Stimulated activated naive CD4-positive, alpha-beta T cell treated with Interleukin-2 at 50 U/mL for 16 hours (primary cell): ENCODE measurements around the gene IL32.

Experiments
- DNase-seq: peaks from one replicate; lab custom pipeline; 2025; lab: John Stamatoyannopoulos, UW

IL32 gene

GRCh38 chr16:3065069-3065741, at the start of gene IL32:
Gene IL32 (plus strand): TSS chr16:3065640. CDS start chr16:3065812, 172 bp downstream.
- peak; percentile 73 for DNase-seq

- no peak for DNase-seq
Observed at GRCh38 chr16:3015865-3016521, 49.4 kb upstream of the IL32 start.

- no peak for DNase-seq
Observed at GRCh38 chr16:3017344-3017743, 48.1 kb upstream of the IL32 start.

GRCh38 chr16:3017794-3018506, 47.5 kb upstream of the IL32 start, which contains the start of gene CLDN6:
Gene CLDN6 (minus strand): TSS chr16:3018183. CDS start chr16:3016021, 2,162 bp downstream.
- DNase-seq: no peak

- DNase-seq: no peak
Observed at GRCh38 chr16:3019594-3020246, 45.7 kb upstream of the IL32 start.

GRCh38 chr16:3020247-3020603, 45.2 kb upstream of the IL32 start, which contains the start of gene TNFRSF12A:
Gene TNFRSF12A (plus strand): TSS chr16:3020368. CDS start chr16:3020398, 30 bp downstream.
- peak; percentile 47 for DNase-seq

- peak; percentile 61 for DNase-seq
Observed at GRCh38 chr16:3020604-3021448, 44.6 kb upstream of the IL32 start.

GRCh38 chr16:3021449-3022207, 43.8 kb upstream of the IL32 start:
- DNase-seq: peak; percentile 75

GRCh38 chr16:3022208-3022683, 43.2 kb upstream of the IL32 start:
- peak; percentile 90 for DNase-seq

GRCh38 chr16:3022684-3023414, 42.6 kb upstream of the IL32 start:
- no peak for DNase-seq

GRCh38 chr16:3023415-3023668, 42.1 kb upstream of the IL32 start:
- DNase-seq: no peak

- DNase-seq: peak; percentile 95
Observed at GRCh38 chr16:3023669-3024478, 41.6 kb upstream of the IL32 start, which contains the start of the genes HCFC1R1 and THOC6. Gene HCFC1R1 (minus strand): TSS chr16:3023942. CDS start chr16:3023941, 1 bp downstream. Gene THOC6 (plus strand): TSS chr16:3024035. CDS start chr16:3024327, 292 bp downstream.

- no peak for DNase-seq
Observed at GRCh38 chr16:3025032-3026002, 40.1 kb upstream of the IL32 start.

GRCh38 chr16:3026003-3026378, 39.4 kb upstream of the IL32 start:
- DNase-seq: no peak

- DNase-seq: no peak
Observed at GRCh38 chr16:3026609-3027488, 38.6 kb upstream of the IL32 start.

- DNase-seq: no peak
Observed at GRCh38 chr16:3027489-3027795, 38.0 kb upstream of the IL32 start.
